ENCODE results near the gene ARHGAP29.

DNA sequence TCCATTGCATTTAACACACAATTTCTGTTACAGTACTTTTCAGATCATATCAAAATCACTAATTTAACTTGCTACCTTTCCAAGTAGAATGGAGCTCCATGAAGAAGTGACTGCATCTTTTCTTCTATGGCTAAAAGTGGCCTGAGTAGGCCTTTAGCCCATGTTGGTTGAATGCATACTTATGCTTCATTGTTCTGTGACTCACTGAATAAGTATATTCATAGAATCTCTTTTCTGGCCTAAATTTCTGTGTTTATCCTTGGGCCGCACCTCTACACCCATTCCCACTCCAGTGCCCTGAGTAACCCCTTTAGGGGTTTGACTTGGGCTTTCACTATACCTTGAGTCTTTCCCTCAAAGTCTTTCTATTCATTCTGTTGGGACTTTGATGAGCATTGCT lies 42.1 kb upstream of the ARHGAP29 start:
- TF ChIP-seq, protein P1, sequence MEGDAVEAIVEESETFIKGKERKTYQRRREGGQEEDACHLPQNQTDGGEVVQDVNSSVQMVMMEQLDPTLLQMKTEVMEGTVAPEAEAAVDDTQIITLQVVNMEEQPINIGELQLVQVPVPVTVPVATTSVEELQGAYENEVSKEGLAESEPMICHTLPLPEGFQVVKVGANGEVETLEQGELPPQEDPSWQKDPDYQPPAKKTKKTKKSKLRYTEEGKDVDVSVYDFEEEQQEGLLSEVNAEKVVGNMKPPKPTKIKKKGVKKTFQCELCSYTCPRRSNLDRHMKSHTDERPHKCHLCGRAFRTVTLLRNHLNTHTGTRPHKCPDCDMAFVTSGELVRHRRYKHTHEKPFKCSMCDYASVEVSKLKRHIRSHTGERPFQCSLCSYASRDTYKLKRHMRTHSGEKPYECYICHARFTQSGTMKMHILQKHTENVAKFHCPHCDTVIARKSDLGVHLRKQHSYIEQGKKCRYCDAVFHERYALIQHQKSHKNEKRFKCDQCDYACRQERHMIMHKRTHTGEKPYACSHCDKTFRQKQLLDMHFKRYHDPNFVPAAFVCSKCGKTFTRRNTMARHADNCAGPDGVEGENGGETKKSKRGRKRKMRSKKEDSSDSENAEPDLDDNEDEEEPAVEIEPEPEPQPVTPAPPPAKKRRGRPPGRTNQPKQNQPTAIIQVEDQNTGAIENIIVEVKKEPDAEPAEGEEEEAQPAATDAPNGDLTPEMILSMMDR (IDR thresholded peaks at IDR 0.05; ENCODE audit: low read length), result no peak
- no peak for TF ChIP-seq EZH2 (IDR thresholded peaks at IDR 0.05; ENCODE audit: borderline replicate concordance, low read length)
